GM12801 (cell line): ENCODE data around the gene CD44.

Source experiments
- CTCF ChIP-seq: IDR thresholded peaks from one replicate; pipeline ENCODE4 v1.5.1; 2011; ENCODE audit warnings: control low read depth; ENCODE audit not compliant: insufficient read length; ENCODE audit errors: extremely low read depth

CD44 gene

DNA sequence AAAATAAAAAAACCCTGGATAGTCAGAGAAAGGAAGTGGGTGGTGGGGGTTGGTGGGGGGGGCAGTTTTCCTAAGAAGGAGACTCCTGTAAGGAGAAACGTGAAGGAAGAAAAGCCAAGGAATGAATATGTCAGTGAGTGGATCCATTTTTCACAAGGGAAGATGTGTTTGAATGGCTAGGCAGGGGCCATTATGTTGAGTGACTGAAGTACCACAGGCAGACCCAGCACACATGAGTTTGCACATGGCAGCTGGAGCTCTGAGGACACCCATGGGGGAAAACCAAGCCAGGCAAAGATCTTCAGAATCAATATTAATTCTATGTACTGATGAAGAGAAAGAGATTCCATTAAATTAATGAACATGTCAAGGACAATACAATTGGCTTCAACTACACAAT, 67.6 kb downstream of the CD44 start:
- no peak for TF ChIP-seq CTCF

DNA sequence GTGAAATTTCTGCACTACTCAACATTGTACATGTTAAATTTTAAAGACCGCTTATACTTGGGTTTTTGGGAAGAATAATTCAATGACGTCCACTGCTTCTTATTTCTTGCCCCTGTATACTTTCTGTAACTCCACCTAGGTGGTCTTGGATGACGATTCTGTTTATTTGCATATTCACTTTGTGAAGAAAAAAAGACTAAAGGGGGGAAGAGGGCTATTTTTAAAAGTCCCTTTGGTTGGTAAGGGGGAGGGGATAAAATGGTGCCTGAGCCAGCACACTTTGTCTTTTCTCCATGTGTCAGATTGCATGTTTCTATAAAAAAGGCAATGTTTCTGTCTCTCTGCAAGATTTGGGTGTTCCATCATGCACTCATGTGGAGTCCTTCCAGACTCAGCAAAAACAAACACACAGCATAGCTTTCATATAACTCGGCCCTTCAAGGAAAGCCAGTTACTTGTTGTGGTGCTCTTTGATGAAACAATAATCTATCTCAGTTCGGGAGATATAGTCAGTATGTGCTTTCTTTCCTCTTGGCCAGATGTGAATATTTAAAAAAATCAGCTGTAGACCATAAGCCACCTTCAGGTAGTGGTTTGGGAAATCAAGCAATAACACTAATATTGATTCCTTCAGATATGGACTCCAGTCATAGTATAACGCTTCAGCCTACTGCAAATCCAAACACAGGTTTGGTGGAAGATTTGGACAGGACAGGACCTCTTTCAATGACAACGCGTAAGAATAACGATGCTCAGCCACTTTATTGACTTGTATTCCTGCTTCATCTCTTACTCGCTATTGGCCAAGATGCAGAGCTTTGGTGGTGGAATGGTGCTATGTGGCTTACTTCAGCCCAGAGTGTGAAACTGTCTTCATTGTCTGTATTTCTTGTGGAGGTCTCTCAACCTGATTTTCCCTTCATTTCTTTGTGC, 68.8 kb downstream of the CD44 start:
- TF ChIP-seq CTCF: no peak

- no peak for TF ChIP-seq CTCF
These were observed 69.8 kb downstream of the CD44 start for GRCh38 chr11:35208795-35209194.

- TF ChIP-seq CTCF: no peak
These were observed 72.0 kb downstream of the CD44 start for GRCh38 chr11:35210876-35211546.

DNA sequence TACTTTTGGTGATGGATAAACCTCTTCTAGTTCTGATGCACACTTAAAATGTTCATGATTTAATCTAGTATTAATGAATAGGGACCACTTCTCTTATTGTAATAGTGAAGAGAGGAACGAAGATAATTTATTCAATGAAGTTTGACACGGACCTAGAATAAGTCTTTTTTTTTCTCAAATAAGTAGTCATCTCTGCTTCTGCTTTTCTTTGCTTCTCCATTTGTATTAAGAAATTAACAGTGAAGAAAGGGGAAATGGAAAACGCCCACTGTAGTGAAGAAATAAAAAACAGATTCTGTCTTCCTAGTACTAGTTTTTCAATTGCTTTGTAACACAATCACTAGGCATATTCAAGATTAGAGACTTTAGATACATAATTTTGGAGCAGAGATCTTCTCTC, 73.0 kb downstream of the CD44 start:
- no peak for TF ChIP-seq CTCF

- TF ChIP-seq CTCF: no peak
These were observed 75.3 kb downstream of the CD44 start for GRCh38 chr11:35214226-35214770.

DNA sequence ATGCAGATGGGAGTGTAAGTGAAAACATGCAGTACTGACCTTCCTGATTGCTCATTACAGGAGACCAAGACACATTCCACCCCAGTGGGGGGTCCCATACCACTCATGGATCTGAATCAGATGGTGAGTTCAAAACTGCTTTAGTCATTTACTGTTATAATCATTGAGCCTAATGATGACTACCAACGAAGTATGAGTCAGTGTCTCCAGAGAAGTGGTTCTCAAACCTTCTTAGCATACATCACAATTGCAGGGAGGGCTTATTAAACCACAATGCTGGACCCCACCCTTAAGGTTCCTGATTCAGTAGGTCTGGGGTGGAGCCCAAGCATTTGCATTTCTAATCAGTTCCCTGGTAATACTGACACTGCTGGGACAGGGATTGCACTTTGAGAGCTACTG, 75.8 kb downstream of the CD44 start:
- no peak for TF ChIP-seq CTCF
